Ramos (cell line): Measurements from ENCODE around the gene FAM53B.
"Not testable (repeated sequence)": the region's sequence is repeated elsewhere in the genome, so short reads cannot be mapped to it uniquely, and the experiment has no call there.

Source experiments
- in situ Hi-C: fragments of 300-500 bp; cut with MboI; formaldehyde crosslinking; loops from one replicate; pipeline ENCODE4 v1.14.3; 2022; ENCODE audit warnings: low sequenced_read_pairs; ENCODE audit not compliant: unreplicated experiment

The FAM53B gene

GRCh38 chr10:124744102-124745050 is at the start of gene FAM53B:
Gene FAM53B, minus strand, starts transcription at chr10:124744378. Its CDS starts 37,665 bp downstream, at chr10:124706713.
- in situ Hi-C loops, result loop anchor here (5.0 kb wide), 1 partner anchor 207 kb away; no protein-coding TSS in a partner anchor

- in situ Hi-C loops, result no loop called here
Measured at GRCh38 chr10:124792998-124793352, 48.8 kb upstream of the FAM53B start.

- in situ Hi-C loops, result no loop called here
Measured at GRCh38 chr10:124791547-124792348, 47.6 kb upstream of the FAM53B start, which contains the start of gene EEF1AKMT2. Gene EEF1AKMT2, minus strand, starts transcription at chr10:124791887. Its CDS starts 54 bp downstream, at chr10:124791833.

GRCh38 chr10:124782900-124783299 is 38.7 kb upstream of the FAM53B start:
- in situ Hi-C loops, result not testable (repeated sequence)

GRCh38 chr10:124768791-124769190 is 24.6 kb upstream of the FAM53B start:
- in situ Hi-C loops, result no loop called here

GRCh38 chr10:124765256-124765655 is 21.1 kb upstream of the FAM53B start:
- in situ Hi-C loops, result no loop called here

GRCh38 chr10:124763267-124763666 is 19.1 kb upstream of the FAM53B start:
- in situ Hi-C loops, result no loop called here

- in situ Hi-C loops, result no loop called here
Measured at GRCh38 chr10:124762281-124762680, 18.1 kb upstream of the FAM53B start.

GRCh38 chr10:124756156-124756903 is 12.2 kb upstream of the FAM53B start:
- in situ Hi-C loops, result no loop called here

- in situ Hi-C loops, result no loop called here
Measured at GRCh38 chr10:124755581-124755980, 11.4 kb upstream of the FAM53B start.

GRCh38 chr10:124754227-124754626 is 10.0 kb upstream of the FAM53B start:
- in situ Hi-C loops, result no loop called here

GRCh38 chr10:124748953-124749645 is 4.9 kb upstream of the FAM53B start:
- in situ Hi-C loops, result no loop called here

GRCh38 chr10:124748166-124748565 is 4.0 kb upstream of the FAM53B start:
- in situ Hi-C loops, result no loop called here

- in situ Hi-C loops, result no loop called here
Measured at GRCh38 chr10:124747745-124748144, 3.6 kb upstream of the FAM53B start.

GRCh38 chr10:124746992-124747391 is 2.8 kb upstream of the FAM53B start:
- in situ Hi-C loops, result no loop called here

- in situ Hi-C loops, result not testable (repeated sequence)
Measured at GRCh38 chr10:124746447-124746846, 2.3 kb upstream of the FAM53B start.

- in situ Hi-C loops, result no loop called here
Measured at GRCh38 chr10:124745673-124746072, 1.5 kb upstream of the FAM53B start.

- in situ Hi-C loops, result no loop called here
Measured at GRCh38 chr10:124745252-124745651, 1.1 kb upstream of the FAM53B start.
